Inflammatory macrophage treated with lipopolysaccharide for 4 hours (primary cell): Measurements from ENCODE around the gene PCSK5.
"Not testable (repeated sequence)": the region's sequence is repeated elsewhere in the genome, so short reads cannot be mapped to it uniquely, and the experiment has no call there.

Experiments used
- DNase-seq: peaks from one replicate; pipeline ENCODE4 v3.0.0-alpha.2; 2020

Gene PCSK5

GRCh38 chr9:76324030-76324429, 433.6 kb downstream of the PCSK5 start:
- DNase-seq, result not testable (repeated sequence)

GRCh38 chr9:76330034-76330433, 439.6 kb downstream of the PCSK5 start:
- DNase-seq, result no peak

DNA sequence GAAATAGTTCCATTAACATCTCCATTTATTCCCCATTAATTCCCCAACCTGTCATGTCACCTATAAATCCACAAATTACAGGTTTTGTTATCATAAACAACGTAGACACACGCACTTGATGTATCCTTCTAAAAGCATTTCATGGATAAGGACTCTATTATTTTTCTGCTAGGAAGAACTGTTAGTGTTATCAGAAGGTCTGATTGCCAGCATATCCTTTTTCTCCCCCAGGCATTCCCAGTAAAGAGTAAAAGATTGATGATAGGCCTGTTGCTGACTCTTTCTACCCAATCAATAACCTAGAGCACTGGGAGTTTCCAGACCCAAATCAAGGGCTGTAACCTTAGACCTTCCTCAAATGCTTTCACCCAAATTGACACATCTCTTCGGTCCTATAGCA, 442.9 kb downstream of the PCSK5 start:
- no peak for DNase-seq

DNA sequence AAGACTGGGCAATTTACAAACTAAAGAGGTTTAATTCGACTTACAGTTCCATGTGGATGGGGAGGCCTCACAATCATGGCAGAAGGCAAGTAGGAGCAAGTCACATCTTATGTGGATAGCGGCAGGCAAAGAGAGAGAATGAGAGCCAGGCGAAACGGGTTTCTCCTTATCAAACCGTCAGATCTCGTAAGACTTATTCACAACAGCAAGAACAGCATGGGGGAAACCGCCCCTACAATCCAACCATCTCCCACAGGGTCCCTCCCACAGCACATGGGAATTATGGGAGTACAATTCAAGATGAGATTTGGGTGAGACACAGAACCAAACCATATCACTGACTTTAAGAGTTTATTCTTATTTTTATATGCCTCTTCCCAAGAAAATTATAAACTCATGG, 443.5 kb downstream of the PCSK5 start:
- no peak for DNase-seq

- DNase-seq, result no peak
Measured at GRCh38 chr9:76336027-76336426, 445.6 kb downstream of the PCSK5 start.

DNA sequence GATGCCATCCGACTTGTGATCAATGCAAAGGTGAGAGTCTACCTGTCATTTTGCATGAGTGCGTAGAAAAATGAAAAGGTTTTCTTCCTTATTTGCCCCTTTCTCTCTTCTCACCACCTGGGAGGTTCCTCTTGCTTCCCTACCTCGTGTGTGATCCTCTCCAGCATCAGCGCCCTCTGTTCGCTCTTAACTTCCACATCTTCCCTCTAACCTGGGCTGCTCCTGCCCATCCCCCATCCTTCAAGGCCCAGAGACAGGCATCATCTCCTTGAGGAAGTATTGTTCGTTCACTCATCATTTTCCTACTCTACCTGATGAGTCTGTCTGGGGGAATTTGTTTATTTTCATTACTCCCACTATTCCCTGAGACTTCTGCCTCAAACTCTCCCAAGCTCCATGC, 447.9 kb downstream of the PCSK5 start:
- DNase-seq, result no peak

GRCh38 chr9:76341616-76342015, 451.1 kb downstream of the PCSK5 start:
- no peak for DNase-seq

DNA sequence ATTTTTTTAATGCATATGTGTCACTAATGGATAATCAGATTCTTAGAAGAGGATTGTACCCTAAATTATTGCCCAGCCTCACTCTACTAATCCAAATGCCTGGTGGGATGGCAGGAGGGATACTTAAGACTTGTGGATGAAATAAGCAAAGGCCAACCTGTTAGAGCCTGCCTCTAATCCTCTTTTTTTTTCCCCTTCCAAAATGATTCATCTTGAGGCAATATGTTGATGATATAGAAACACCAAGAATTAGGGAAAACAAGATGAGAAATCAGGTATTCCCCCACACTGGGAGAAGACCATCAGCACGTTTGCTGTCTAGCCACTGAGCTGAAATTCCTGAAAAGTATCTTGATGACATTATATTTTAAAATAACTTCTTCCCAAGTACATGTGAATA, 451.7 kb downstream of the PCSK5 start:
- no peak for DNase-seq

DNA sequence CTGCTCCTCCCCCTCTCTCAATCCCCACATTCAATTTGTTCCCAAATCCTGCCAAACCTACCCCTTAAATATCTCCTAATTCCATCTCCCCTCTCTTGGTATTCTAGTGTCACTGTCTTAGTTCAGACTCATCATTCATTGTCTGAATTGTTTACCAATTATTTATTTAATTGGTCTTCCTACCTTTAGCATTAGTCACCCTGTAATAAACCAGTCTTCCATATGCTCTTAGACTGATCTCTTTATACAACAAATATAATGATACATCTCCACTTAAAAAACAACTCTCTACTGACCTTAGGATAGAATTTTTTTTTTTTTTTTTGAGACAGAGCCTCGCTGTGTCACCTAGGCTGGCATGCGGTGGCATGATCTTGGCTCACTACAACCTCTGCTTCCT, 452.4 kb downstream of the PCSK5 start:
- no peak for DNase-seq

GRCh38 chr9:76349865-76350264, 459.4 kb downstream of the PCSK5 start:
- no peak for DNase-seq

DNA sequence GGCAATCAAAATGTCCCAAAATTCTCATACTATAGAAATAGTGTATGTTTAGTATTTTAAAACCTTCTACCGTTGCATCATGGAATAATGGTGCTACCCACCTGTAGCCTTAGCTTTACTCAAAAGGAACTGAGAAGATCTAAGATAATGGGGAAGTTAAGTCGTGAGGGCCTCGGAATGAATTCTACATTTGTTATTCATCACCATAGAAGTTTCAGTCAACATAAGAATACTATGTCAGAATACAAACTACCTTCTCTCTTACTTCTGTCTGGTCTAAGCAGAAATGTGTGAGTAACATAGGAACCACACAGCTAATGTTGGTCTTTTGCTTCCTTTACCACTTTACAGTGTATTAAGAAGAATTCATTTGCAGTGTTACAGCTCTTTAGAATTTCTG, 460.5 kb downstream of the PCSK5 start:
- DNase-seq, result no peak

DNA sequence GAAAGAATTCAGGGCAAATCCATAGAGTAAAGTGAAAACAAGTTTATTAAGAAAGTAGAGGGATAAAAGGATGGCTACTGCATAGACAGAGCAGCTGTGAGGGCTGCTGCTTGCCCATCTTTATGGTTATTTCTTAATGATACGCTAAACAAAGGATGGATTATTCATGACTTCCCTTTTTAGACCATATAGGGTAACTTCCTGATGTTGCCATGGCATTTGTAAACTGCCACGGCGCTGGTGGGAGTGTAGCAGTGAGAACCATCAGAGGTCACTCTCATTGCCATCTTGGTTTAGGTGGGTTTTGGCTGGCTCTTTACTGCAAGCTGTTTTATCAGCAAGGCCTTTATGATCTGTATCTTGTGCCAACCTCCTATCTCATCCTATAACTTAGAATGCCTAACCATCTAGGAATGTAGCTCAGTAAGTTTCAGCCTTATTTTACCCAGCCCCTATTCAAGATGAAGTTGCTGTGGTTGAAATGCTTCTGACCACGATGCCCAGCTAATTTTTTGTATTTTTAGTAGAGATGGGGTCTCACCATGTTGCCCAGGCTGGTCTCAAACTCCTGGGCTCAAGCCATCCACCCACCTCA, 461.6 kb downstream of the PCSK5 start:
- peak; percentile 50 for DNase-seq

DNA sequence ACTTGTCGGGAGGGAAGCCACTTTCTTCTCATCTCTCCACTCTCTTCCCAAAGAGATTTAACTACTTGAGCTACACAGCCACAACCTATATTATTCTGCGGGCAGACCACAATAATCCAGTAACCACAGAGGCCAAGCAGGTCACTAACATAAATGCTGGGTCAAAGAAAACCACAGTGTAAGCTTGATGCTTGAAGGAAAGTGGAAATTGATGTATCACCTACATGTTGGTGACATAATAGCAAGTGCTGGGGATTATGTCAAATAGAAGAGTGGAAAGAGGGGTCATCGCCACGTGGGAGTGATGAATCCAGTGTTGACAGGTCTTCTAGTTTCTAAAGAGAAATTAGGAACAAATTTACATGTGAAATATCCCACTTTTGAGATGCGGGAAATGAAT, 462.8 kb downstream of the PCSK5 start:
- no peak for DNase-seq

DNA sequence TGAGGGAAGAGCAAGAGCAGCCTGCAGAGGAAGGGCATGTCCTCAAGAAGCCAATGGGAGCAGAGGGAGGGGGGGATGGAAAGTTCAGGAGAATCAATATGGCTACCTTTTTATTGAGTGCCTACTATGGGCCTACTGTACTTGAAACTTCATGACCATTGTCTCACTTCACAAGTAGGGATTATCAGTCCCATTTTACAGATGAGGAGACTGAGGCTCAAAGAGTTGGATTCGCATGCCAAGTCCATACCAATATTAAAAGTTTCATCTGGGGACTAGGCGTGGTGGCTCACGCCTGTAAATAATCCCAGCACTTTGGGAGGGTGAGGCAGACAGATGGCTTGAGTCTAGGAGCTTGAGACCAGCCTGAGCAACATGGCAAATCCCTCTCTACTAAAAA, 463.7 kb downstream of the PCSK5 start:
- DNase-seq, result no peak

DNA sequence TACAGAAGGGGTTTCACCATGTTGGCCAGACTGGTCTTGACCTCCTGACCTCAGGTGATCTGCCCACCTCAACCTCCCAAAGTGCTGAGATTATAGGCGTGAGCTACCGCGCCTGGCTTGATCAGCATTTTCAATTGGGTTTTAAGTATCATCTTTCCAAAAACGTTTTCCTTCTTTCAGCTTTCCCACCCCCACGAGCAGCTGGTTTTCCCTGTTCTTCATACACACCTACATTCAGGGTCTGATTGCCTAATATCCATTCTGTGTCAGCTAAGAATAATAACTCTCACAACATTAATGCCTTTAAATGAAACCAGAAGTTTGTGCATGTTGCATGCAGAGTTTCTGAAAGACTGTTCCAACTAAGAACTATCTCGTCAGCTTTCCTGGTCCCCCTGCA, 465.4 kb downstream of the PCSK5 start:
- DNase-seq, result no peak

DNA sequence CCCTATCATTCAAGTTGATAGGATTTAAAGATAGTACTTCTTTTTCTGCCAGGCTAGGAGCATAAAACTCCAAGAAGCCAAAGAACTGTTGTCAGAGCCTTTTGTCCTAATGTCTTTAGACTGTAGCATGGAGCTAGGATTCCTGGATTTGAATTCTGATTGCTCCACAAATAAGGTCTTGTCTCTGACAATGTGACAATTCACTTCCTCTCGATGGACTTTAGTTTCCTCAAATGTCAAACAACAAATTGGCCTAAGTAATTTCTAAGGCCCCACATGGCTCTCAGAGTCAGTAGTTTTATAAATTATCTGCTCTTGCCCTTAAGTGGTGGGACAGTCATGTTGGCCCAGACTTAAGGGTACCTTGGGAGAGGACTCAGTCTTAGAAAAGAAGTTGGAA, 467.1 kb downstream of the PCSK5 start:
- peak; percentile 24 for DNase-seq

GRCh38 chr9:76358628-76359280, 468.3 kb downstream of the PCSK5 start:
- DNase-seq, result peak; percentile 62

GRCh38 chr9:76359365-76359764, 468.9 kb downstream of the PCSK5 start:
- DNase-seq, result peak; percentile 33

DNA sequence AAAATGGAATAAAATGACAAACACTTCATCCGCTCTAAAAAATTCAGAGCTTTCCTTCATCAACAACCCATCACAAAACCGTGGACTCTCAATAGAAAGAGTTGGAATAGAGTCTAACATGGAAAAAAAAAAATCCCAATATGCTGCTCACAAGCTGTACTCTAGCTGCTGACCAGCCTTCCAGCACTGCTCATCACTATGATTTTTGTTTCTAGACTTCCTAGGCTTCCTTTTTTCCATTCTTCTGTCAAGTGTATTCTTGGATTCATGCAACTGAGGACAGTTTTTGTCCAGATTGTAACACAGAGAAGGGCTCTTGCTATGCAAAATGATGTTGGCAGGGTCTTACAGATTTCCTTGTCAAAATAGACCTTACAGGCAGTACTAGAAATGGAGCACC, 469.3 kb downstream of the PCSK5 start:
- no peak for DNase-seq

DNA sequence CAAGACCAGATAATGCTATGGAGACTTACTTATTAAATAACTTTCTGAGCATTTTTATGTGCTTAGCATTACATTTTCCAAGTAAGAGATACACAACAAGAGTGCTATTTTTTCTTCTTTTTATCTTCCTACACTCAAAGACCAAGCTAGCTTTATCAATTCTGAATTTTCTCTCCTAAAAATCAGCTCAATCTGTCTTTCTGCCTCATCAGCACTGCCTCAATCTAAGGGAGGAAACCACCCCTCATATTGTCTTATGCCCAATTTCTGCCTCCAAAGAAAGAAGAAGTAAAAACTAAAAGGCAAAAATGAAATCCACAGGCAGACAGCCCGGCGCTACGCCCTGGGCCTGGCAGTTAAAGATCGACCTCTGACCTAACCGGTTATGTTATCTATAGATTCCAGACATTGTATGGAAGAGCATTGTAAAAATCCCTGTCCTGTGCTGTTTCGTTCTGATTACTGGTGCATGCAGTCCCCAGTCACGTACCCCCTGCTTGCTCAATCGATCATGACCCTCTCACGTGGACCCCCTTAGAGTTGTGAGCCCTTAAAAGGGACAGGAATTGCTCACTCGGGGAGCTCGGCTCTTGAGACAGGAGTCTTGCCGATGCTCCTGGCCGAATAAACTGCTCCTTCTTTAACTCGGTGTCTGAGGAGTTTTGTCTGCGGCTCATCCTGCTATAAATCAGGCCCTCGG, 472.0 kb downstream of the PCSK5 start:
- DNase-seq, result not testable (repeated sequence)

GRCh38 chr9:76363032-76363395, 472.5 kb downstream of the PCSK5 start:
- no peak for DNase-seq

- DNase-seq, result no peak
Measured at GRCh38 chr9:76365028-76365427, 474.6 kb downstream of the PCSK5 start.

DNA sequence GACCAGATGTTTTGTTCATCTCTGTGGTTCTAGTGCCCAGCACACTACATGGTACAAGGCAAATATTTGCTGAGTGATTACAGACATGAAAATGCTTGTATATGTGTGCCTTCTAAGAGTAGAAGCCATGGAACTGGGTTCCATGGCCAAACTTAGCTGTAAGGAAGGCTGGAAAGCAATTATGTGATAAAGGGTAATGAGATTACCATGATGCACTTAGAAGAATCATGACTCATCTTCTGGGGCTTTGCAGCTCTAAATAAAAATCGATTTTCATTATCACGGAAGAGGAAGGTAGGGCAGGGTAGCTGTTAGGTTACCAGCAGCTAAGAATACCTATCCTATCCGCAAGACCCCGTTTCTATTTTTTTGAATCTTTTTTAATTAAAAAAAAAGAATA, 475.8 kb downstream of the PCSK5 start:
- no peak for DNase-seq

DNA sequence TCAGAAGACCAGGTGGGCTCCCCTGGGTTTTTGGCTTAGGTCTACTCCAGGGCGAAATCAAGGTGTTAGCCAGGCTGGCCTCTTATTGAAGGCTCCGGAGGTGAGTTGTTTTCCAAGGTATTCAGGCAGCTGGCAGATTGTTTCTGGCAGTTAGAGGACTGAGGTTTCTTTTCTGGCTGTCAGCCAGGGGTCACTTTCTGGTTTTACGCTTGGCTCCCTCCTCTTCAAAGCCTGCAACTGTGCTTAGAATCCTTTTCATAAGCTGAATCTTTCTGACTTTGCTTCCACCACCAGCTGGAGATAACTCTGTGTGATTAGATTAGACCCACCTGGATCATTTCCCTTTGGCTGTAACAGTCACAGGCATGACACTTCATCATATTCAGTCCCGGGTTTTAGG, 479.1 kb downstream of the PCSK5 start:
- DNase-seq, result no peak
